HG02759 (cell line): ENCODE measurements around the gene RGS12.
A peak's percentile ranks its signal among the peaks of the same experiment; 100 is the strongest.

Experiments used
- ATAC-seq: cut with Tn5 transposase; IDR thresholded peaks from one replicate; pipeline ENCODE4 v1.9.1; 2021; ENCODE audit warnings: mild to moderate bottlenecking, moderate library complexity; ENCODE audit not compliant: unreplicated experiment

The RGS12 gene, protein sequence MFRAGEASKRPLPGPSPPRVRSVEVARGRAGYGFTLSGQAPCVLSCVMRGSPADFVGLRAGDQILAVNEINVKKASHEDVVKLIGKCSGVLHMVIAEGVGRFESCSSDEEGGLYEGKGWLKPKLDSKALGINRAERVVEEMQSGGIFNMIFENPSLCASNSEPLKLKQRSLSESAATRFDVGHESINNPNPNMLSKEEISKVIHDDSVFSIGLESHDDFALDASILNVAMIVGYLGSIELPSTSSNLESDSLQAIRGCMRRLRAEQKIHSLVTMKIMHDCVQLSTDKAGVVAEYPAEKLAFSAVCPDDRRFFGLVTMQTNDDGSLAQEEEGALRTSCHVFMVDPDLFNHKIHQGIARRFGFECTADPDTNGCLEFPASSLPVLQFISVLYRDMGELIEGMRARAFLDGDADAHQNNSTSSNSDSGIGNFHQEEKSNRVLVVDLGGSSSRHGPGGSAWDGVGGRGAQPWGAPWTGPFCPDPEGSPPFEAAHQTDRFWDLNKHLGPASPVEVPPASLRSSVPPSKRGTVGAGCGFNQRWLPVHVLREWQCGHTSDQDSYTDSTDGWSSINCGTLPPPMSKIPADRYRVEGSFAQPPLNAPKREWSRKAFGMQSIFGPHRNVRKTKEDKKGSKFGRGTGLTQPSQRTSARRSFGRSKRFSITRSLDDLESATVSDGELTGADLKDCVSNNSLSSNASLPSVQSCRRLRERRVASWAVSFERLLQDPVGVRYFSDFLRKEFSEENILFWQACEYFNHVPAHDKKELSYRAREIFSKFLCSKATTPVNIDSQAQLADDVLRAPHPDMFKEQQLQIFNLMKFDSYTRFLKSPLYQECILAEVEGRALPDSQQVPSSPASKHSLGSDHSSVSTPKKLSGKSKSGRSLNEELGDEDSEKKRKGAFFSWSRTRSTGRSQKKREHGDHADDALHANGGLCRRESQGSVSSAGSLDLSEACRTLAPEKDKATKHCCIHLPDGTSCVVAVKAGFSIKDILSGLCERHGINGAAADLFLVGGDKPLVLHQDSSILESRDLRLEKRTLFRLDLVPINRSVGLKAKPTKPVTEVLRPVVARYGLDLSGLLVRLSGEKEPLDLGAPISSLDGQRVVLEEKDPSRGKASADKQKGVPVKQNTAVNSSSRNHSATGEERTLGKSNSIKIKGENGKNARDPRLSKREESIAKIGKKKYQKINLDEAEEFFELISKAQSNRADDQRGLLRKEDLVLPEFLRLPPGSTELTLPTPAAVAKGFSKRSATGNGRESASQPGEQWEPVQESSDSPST (N-terminal part only)

DNA sequence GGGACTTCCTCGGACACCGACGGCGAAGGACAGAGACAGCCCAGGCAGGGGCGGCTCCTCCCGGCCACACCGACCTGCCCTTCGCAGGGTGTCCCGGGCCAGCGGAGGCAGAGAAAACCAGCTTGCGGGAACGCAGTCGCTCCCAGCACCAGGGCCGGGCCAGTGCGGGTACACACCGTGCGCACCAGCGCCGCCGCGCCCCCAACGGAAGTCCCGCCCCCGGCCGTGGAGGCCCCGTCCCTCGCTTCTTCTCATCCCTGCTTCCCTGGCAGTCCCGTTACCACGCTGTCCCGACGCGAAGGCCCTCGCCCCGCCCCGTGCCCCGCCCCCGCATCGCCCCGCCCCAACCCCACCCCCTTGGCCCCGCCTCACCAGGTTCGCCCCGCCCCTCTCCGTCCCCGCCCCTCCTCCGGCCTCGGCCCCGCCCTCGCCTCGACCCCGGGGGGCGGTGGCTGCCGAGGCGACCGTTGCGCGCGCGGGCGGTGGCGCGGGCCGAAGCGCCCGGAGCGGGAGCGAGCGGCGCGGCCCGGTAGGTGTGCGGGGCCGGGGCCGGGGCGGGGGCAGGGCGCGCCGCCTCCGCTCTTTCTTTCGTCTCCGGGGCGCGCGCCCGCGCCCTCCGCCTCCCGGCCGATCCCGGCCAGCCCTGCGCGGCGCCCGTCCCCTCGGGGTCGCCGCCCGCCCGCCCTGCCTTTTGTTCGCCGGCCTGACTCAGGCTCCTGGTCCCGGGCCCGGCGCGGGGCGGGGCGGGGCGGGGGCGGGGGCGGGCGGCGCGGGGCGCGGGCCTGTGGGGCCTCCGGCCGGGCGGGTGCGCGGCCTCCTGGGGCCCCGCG is at the start of gene RGS12:
Gene RGS12 (plus strand): TSS at position 451 of the 830 bp plus-strand sequence. CDS start 23,150 bp downstream, outside the sequence.
- ATAC-seq = peak; percentile 92

DNA sequence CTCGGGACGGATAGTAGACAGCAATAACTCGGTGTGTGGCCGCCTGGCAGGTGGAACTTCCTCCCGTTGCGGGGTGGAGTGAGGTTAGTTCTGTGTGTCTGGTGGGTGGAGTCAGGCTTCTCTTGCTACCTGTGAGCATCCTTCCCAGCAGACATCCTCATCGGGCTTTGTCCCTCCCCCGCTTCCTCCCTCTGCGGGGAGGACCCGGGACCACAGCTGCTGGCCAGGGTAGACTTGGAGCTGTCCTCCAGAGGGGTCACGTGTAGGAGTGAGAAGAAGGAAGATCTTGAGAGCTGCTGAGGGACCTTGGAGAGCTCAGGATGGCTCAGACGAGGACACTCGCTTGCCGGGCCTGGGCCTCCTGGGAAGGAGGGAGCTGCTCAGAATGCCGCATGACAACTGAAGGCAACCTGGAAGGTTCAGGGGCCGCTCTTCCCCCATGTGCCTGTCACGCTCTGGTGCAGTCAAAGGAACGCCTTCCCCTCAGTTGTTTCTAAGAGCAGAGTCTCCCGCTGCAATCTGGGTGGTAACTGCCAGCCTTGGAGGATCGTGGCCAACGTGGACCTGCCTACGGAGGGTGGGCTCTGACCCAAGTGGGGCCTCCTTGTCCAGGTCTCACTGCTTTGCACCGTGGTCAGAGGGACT is 49.6 kb upstream of the RGS12 start:
- ATAC-seq = no peak

DNA sequence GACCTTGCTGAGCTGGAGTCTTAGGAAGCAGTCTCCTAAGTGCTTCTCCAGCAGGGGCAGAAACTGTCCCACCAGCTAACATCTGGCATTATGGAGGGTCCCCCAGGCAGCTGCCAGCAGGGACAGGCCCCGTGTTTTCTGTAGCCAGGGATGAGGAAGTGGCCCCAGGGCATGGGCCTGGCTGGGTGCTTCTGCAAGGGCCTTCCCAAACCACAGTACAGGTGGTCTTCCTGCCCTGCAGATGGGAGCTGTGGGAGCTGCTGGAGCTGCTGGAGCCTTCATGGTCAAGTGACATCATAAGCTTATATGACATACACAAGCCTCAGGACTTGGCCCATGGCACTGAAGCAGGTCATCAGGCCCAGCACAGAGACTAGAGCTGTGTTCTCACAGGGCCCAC is 48.8 kb upstream of the RGS12 start:
- no peak for ATAC-seq

DNA sequence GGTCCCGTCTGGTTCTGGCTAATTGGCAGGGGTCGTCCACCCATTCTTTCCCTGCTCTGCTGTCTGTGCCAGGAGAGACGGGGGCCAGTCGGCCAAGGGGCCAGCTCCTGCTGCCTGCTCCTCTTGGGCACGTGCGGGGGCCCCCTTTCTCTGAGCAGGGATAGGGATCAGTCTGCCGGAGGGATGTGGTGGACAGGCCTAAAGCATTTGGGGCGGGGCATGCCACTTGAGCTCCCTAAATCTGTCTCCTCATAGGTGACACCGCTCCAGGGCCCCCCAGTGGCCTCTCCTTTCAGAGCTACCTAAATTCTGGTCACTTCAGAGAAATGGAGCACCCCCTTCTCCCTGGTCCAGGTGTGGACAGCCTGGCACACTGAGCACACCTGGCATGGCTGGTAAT is 48.1 kb upstream of the RGS12 start:
- no peak for ATAC-seq

DNA sequence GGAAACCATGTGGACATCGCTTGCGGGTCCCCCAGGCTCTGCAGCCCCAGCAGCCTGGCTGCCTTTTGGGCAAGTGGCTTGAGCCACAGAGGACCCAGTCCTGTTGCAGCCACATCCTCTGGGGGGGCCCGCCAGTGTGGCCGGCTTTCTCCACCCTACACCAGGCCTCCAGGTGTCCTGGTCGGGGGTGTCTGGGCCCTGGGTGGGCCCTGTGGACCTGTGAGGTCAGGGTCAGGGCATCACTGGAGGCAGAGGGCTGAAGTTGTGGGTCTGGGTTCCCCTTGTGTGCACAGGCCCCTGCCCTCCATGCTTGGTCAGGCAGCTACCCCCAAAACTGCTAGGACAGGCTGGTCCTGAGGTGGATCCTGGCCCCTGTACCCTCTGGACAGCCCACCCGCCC is 47.1 kb upstream of the RGS12 start:
- no peak for ATAC-seq

DNA sequence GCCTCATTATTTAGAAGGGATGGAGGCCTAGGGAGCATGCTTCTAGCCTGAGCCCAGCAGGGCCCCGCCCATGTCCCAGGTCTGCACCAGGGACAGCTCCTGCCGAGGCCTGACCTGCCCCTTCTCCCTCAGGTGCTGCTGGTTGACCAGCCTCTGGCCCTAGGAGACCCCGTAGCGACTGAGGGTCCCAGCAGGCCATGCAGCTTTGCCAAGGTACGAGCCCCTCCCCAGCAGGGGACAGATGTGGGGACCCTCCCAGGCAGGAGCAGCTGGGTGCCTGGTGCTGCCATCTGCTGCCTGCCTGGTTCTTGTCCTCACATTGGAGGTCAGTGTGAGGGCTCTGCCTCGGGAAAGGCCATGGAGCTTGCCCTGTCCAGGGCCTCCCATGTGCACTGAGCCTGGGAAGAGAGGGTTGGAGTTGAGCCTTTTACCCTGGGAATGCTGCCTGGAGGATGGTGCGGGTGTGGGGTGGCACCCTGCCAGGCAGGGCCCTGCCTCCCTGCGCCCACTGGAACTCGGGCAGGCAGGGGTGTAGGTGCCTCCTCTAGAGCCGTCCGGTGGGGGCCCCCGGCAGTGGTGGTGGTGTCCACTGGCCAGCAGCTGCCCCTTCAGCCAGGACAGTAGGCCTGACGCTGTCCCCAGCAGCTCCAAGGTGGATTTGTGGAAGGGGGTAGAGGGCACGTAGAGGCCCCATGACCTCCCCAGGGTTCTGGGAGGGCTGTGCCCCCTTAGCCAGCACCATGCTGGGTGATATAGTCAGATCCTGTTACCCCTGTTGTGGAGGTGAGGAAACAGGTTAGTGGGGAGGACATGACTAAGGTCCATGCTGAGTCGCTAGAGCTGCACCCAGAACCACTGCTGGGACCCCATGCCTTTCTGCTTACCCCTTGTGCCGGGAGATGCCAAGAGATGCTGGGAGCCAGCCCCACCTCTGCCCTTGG is 46.1 kb upstream of the RGS12 start:
- no peak for ATAC-seq

DNA sequence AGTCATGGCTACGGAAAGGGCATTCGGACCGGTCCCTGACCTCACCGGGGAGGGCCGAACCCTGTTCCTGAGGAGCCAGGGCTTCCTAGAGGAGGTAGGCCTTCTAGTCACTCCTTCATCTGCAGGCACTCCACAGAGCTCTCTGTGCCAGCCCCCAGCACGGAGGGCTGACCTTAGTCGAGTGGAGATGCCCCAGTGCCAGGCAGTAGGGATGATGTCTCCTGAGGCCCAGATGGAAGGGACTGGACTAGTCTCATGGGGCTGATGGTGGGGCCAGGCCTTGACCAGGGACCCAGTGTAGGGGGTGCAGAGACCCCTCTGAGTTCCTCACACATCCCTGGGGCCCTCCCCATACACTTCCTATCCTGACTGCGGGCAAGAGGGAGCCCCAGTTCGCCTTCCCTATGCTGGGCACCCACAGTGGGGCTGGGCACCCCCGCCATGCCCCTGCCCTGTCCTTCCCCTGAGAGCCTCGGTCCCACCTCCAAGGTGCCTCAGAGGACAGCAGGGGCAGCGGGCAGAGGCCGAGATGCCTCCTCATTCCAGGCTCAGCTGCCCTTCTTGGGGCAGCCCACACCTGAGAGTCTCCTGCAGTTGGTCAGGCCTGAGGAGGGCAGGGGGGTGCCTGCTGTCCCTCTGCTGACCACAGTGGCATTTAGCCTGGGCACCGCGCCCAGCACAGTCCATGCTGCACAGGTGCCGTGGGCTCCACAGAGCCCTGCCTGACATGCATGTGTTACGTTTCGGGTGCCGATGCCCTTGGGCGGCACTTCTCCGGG is 45.2 kb upstream of the RGS12 start:
- no peak for ATAC-seq

DNA sequence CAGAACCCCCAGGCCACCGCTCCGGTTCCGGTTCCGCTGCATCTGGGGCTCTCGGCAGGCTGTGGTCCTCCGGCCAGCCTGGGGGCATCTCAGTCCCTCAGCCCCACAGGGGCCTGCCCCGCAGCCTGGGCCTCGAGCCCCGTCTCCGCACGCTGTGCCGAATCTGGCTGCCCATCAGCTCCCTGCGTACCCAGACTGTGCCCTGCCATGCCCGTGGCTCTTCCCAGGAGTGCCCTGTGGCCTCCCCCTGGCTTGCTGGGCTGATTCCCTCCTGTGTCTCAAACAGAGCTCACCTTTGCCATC is 44.7 kb upstream of the RGS12 start:
- no peak for ATAC-seq

DNA sequence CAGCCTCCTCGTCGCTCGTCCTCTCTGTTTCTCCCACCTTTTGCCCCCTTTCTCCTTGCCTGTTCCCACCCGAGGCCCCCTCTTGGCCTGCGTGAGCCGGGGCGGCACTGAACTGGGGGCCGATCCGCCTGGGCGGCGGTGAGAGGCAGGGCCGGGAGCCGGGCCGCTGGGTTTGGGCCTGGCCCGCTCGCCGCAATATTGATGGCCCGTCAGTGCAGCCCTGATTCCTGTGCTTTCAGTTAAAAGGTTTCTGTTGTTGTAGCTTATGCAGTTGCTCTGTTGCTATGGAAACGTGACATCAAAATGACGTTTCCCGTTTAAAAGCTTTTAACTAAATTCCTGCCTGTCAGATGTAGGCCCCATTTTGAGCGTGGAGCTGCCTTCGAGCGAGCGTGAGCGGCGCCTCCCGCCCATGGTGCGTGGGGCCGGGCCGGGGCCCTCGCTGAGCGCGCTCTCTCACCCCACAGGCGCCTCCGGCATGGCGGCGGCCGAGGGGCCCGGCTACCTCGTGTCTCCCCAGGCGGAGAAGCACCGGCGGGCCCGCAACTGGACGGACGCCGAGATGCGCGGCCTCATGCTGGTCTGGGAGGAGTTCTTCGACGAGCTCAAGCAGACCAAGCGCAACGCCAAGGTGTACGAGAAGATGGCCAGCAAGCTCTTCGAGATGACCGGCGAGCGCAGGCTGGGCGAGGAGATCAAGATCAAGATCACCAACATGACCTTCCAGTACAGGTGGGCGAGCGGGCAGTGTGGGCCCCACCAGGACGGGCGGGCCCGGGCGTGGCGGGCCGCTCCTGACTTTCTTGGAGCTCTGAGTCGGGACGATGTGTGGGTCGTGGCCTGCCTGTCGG is 43.8 kb upstream of the RGS12 start, which contains the start of gene MSANTD1:
Gene MSANTD1 (plus strand): TSS at position 349 of the 851 bp plus-strand sequence. CDS start 64 bp downstream, at position 413.
- ATAC-seq = no peak

DNA sequence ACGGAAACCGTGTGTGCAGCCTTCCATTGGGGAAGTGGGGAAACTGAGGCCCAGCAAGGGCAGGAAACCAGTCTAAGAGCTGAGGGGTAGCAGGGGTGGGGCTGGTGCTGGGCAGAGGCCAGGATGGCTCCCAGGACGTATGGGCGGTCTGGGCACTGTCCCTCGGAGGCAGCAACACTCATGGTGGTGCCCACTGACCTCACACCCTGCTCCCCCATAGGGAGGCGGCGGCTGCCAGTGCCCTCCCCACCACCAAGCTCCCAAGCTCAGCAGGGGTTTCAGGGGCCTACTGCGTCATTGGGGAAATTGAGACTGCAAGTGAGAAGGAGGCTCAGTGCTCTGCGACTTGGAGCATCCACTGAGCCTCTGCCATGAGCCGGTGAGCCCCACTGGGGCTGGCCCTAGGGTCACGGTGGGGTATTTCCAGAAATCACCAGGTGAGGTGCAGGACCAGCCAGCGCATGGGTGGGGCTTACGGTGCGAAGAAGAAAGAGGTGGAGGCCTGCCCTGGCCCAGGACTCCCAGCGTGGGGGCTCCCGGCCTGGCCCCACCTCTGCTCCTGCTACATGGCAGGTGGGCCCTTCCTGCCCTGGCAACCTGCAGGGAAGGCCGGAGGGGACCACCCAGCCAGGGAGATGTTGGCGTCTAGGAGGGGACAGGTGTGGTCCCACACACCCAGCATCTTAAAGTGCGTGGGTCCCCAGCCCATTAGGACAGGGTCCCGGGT is 42.9 kb upstream of the RGS12 start:
- ATAC-seq = no peak

DNA sequence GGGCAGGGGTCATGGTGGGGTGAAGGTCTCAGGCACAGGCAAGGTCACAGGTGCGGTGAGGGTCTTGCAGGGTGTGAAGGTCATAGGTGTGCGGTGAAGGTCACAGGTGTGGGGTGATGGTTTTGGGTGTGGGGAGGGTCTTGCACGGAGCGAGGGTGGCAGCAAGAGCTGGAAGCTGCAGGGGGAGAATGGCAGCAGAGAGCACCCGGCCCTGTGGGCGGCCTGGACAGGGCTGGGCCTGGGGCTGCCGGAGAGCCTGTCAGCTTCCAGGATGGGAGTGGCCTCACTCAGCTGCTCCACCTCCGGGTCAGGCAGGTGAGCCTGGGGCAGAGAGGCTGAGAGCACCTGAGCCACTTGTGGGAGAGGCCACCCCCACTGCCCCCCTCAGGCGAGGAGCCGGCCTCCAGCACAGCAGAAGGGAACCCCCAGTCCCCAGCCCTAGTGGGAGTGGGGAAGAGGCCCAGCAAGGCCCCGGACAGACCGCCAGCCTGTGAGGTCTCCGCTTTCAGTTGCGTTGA is 42.3 kb upstream of the RGS12 start:
- no peak for ATAC-seq

DNA sequence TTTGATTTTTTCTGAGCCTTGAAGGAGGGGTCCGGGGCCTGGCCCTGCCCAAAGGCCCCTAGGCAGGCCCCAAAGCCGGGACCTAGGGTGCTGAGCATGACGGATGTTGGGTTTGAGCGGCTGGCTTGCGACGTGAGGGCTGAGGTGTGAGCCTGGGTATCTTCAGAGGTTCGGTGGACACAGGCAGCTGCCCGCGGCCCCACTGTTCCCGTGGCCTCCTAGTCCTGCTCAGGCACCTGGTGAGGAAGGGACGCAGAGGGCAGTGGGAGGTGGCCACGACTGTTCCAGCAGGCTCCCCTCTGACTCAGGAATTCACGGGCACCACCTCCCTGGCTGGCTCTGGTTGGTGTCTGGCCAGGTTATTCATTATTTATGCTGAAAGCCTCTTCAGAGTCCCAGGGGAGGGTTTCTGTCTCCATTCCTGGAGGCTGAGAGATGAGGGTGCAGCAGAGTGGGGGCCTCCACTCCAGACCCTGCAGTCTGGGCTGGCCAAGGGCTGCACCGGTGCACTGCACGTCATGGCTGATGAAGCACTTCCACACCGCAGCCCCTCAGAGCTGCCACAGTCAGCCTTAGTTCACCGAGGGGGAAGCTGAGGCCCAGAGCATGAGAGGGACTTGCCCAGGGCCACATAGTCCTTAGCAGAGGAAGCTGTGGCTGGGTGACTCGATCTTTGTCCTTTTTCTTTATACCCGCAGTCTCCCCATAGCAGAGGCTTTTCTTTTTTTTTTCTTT is 41.7 kb upstream of the RGS12 start:
- no peak for ATAC-seq

DNA sequence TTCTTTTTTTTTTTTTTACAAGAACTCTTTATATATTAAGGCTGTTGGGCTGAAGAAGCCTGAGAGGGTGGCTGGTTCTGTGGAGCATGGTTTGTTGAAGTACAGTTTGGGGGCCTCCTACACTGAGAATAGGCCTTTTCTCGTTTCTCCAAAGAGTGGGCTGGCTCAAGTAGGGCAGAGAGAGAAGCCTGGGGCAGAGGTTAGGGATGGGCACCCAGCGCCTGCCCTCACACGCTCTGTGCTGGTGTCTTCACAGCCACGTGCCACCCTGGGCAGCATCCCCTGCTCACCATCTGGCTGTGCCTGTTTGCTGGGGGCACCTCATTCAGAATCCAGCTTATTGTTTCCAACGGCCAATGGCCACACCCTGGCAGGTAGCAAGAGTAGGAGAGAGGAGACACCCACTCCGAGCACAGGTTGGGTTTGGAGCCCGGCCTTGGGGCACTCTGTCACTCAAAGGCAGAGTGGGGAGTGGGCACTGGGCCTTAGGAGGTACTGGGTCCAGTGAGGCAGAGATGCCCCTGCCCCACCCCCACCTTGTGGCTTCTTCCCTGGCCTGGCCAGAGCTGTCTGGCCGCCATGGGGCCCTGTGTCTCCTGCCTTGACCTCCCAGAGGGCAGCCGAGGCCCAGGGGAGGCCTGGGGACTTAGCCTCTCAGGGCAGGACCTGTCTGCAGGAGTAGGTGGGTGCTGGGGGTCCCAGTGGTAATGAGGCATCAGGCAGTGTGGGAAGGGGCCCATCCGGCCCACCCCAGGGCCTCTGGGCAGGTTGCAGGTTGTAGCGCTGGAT is 40.9 kb upstream of the RGS12 start:
- ATAC-seq = no peak

DNA sequence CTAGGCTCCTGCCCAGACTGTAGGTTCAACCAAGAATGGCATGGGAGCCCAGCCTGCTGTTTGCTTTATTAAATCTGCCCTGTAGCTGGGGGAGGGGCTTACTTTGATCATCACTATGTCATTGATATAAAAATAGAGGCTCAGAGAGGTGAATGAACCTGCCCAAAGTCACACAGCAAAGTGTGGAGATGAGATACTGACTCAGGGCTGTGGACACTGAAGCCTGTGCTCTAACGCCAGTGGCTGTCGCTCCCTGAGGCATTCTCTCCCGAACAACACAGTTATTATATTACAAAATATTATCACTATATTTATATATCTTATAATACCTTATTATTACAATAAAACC is 40.4 kb upstream of the RGS12 start:
- ATAC-seq = no peak
